AG09309 (cell line): ENCODE data around the gene SCG3.
"Not testable (repeated sequence)": the region's sequence is repeated elsewhere in the genome, so short reads cannot be mapped to it uniquely, and the experiment has no call there.

ENCODE experiments used
- DNase-seq: peaks from one replicate; pipeline ENCODE4 v3.0.0-alpha.2; 2010; ENCODE audit warnings: low read depth
- H3K4me3 ChIP-seq: 2 replicates; pipeline ENCODE4 v1.5.1; 2011; ENCODE audit warnings: mild to moderate bottlenecking, low read depth, low read length, moderate library complexity; ENCODE audit not compliant: control insufficient read depth
- CTCF ChIP-seq: IDR thresholded peaks from 2 replicates; pipeline ENCODE4 v1.5.1; 2011; ENCODE audit warnings: mild to moderate bottlenecking, low read depth, low read length, inconsistent platforms; ENCODE audit not compliant: insufficient read depth, control insufficient read depth; ENCODE audit errors: missing control alignments

SCG3 gene

DNA sequence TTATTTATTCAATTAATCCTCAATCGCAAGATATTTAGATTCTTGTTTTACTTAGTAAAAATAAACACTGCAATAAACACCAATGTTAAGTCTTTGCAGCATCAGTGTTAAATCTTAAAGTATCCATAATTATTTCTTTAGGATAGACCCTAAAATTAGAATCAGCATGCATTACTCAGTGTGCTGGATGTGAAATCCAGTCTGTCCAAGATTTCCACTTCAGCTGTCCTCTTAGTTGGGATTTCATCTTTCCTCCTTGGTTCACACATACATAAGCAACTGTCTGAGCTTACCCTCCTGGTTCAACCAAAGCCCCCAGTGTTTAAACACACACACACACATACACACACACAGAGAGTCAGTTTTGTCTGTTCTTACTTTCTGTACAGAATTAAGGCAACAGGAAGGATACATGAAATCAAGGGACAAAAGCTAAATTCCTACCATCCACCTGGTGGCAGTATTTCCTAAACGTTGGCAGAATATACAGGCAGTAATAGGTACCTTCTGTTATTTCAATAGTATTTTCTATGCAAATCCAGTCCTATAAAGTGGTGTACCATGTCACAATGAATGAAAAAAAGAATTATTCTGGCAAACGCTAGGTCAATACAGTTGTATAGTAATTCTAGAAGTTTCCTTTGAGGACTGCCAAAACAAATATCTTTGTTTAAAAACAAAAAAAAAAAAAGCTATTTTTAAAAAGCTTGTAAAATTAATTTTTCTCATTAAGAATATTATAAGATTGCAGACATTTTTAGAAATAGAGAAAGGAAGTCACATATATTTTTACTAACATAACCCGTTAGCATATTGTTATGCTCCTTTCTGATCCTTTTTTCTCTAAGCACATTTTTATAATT is 31.4 kb upstream of the SCG3 start:
- peak; percentile 49 for DNase-seq
- peak; percentile 68 for TF ChIP-seq CTCF
- H3K4me3 ChIP-seq = no peak overlapping the region

GRCh38 chr15:51652084-51652668 is 29.1 kb upstream of the SCG3 start:
- no peak for DNase-seq
- no peak overlapping the region for H3K4me3 ChIP-seq
- no peak for TF ChIP-seq CTCF

GRCh38 chr15:51655401-51656057 is 25.8 kb upstream of the SCG3 start:
- not testable (repeated sequence) for H3K4me3 ChIP-seq, DNase-seq

DNA sequence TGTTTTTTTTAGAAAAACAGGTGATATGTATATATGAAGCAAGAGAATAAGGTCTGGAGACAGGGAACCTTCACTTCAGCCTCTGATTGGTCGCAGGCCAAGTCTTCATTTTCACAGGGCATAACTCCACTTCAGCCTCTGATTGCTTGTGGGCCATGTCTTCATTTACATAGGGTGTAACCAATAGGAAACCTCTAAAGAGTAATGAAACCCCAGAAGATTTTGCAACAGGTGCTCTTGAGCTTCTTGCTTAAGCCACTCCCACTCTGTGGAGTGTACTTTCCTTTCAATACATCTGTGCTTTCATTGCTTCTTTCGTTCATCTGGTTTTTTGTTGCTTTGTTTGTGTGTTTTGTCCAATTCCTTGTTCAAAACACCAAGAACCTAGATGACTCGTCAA is 22.6 kb upstream of the SCG3 start:
- TF ChIP-seq CTCF = no peak
- H3K4me3 ChIP-seq = no peak overlapping the region
- DNase-seq = no peak

GRCh38 chr15:51661072-51661471 is 20.2 kb upstream of the SCG3 start:
- DNase-seq = no peak
- no peak for TF ChIP-seq CTCF
- no peak overlapping the region for H3K4me3 ChIP-seq

- DNase-seq = no peak
- no peak for TF ChIP-seq CTCF
- H3K4me3 ChIP-seq = no peak overlapping the region
These were observed 13.8 kb upstream of the SCG3 start for GRCh38 chr15:51667478-51667877.

DNA sequence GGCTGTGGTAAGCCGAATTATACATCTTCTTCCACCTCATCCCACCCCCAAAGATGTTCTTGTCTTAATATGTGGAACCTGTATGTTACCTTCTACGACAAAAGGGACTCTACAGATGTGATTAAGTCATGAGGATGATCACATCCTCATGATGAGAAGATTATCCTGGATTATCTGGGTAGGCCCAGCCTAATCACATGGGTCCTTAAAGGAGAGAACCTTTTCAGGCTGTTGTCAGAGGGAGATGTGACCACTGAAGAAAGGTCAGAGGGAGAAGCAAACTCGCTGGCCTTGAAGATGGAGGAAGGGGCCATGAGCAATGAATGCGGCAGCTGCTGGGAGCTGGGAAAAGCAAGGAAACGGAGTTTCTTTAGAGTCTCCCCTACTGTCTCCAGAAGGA is 12.9 kb upstream of the SCG3 start:
- TF ChIP-seq CTCF = no peak
- H3K4me3 ChIP-seq = no peak overlapping the region
- DNase-seq = no peak
